Left ventricle myocardium inferior (tissue), 1 donor: ENCODE results near the gene ANK2. TPM values are rescaled to one million over a fixed set of nuclear protein-coding genes. Genes with fewer than 3 reads are reported as not detected.

ENCODE experiments used
- DNase-seq: peaks from one replicate; pipeline ENCODE4 v3.0.0-alpha.2; 2020
- H3K27ac ChIP-seq: fragments of 200-600 bp; replicated peaks from 2 replicates; pipeline ENCODE4 v1.8.0; 2021
- H3K27me3 ChIP-seq: fragments of 200-600 bp; 2 replicates; pipeline ENCODE4 v1.8.0; 2021; ENCODE audit warnings: low read depth
- H3K36me3 ChIP-seq: fragments of 200-600 bp; 2 replicates; pipeline ENCODE4 v1.8.0; 2021
- H3K4me1 ChIP-seq: fragments of 200-600 bp; 2 replicates; pipeline ENCODE4 v1.8.0; 2021
- H3K4me3 ChIP-seq: fragments of 200-600 bp; 2 replicates; pipeline ENCODE4 v1.8.0; 2021; ENCODE audit warnings: mild to moderate bottlenecking, moderate library complexity
- H3K9me3 ChIP-seq: fragments of 200-600 bp; replicated peaks from 2 replicates; pipeline ENCODE4 v1.8.0; 2021
- CTCF ChIP-seq: fragments of 200-600 bp; IDR thresholded peaks from 2 replicates; pipeline ENCODE4 v1.8.0; 2021; ENCODE audit warnings: antibody characterized with exemption, mild to moderate bottlenecking, borderline replicate concordance
- intact Hi-C: fragments of 100-400 bp; cut with micrococcal nuclease; formaldehyde crosslinking; loops from one replicate; pipeline ENCODE4 v1.11.0; 2022
- total RNA-seq: library from RNA; stranded (reverse); fragmentation: NEBNext Ultra II Directional; extraction: Animal tissue kit (Norgen Biotek cat#: 25700); gene quantifications from one replicate; pipeline ENCODE4 v1.2.1, GENCODE V29; 2021
- donor health status: DM: no; HTN: yes; CAD: no; lungs with severe emphysema.

Gene ANK2
- total RNA-seq, 1 donor from 2014 or later = 267 TPM

GRCh38 chr4:113302051-113302450 lies 252.6 kb downstream of the ANK2 start:
- TF ChIP-seq CTCF = no peak
- Histone ChIP-seq H3K4me1 (peaks cover 33% of the 10 kb centered on the region), H3K27ac (no peak overlapping the region), H3K4me3 (no peak overlapping the region), H3K27me3 (no peaks in the 10 kb centered on the region), H3K9me3 (no peaks in the 10 kb centered on the region), H3K36me3 (no peaks in the 10 kb centered on the region)
- no peak for DNase-seq
- intact Hi-C loops = no loop called here

- Histone ChIP-seq H3K9me3 (no peaks in the 10 kb centered on the region), H3K4me1 (peaks cover 33% of the 10 kb centered on the region), H3K4me3 (no peak overlapping the region), H3K27me3 (no peaks in the 10 kb centered on the region), H3K27ac (no peak overlapping the region), H3K36me3 (no peaks in the 10 kb centered on the region)
- peak; percentile 46 for DNase-seq
- intact Hi-C loops = no loop called here
- no peak for TF ChIP-seq CTCF
Measured at GRCh38 chr4:113303315-113303714, 253.9 kb downstream of the ANK2 start.

GRCh38 chr4:113311047-113311446 lies 261.6 kb downstream of the ANK2 start:
- no peak for DNase-seq
- no peak overlapping the region for H3K4me3 ChIP-seq
- no peaks in the 10 kb centered on the region for H3K4me1 ChIP-seq
- TF ChIP-seq CTCF = no peak
- peaks cover 10% of the 10 kb centered on the region for H3K36me3 ChIP-seq
- intact Hi-C loops = no loop called here
- no peak overlapping the region for H3K27ac ChIP-seq
- no peaks in the 10 kb centered on the region for H3K9me3 ChIP-seq
- H3K27me3 ChIP-seq = no peaks in the 10 kb centered on the region

GRCh38 chr4:113312529-113312928 lies 263.1 kb downstream of the ANK2 start:
- intact Hi-C loops = no loop called here
- no peak for TF ChIP-seq CTCF
- H3K27ac ChIP-seq = no peak overlapping the region
- peaks cover 10% of the 10 kb centered on the region for H3K36me3 ChIP-seq
- no peaks in the 10 kb centered on the region for H3K9me3 ChIP-seq
- peaks cover 3% of the 10 kb centered on the region for H3K4me1 ChIP-seq
- no peak for DNase-seq
- no peak overlapping the region for H3K4me3 ChIP-seq
- H3K27me3 ChIP-seq = no peaks in the 10 kb centered on the region

GRCh38 chr4:113314426-113314825 lies 265.0 kb downstream of the ANK2 start:
- intact Hi-C loops = no loop called here
- no peak for TF ChIP-seq CTCF
- Histone ChIP-seq H3K36me3 (peaks cover 10% of the 10 kb centered on the region), H3K27me3 (no peaks in the 10 kb centered on the region), H3K9me3 (no peaks in the 10 kb centered on the region), H3K4me1 (peaks cover 3% of the 10 kb centered on the region), H3K4me3 (no peak overlapping the region), H3K27ac (no peak overlapping the region)
- DNase-seq = no peak

GRCh38 chr4:113316879-113317278 lies 267.4 kb downstream of the ANK2 start:
- Histone ChIP-seq H3K4me3 (no peak overlapping the region), H3K27ac (no peak overlapping the region), H3K27me3 (no peaks in the 10 kb centered on the region), H3K4me1 (peaks cover 3% of the 10 kb centered on the region), H3K9me3 (no peaks in the 10 kb centered on the region), H3K36me3 (peaks cover 16% of the 10 kb centered on the region)
- TF ChIP-seq CTCF = no peak
- DNase-seq = no peak
- intact Hi-C loops = no loop called here
